ENCODE results near the gene AMBP. TPM values are rescaled to one million over a fixed set of nuclear protein-coding genes. Genes with fewer than 3 reads are reported as not detected.

The AMBP gene
- total RNA-seq, 1 donor from 2014 or later: not detected

DNA sequence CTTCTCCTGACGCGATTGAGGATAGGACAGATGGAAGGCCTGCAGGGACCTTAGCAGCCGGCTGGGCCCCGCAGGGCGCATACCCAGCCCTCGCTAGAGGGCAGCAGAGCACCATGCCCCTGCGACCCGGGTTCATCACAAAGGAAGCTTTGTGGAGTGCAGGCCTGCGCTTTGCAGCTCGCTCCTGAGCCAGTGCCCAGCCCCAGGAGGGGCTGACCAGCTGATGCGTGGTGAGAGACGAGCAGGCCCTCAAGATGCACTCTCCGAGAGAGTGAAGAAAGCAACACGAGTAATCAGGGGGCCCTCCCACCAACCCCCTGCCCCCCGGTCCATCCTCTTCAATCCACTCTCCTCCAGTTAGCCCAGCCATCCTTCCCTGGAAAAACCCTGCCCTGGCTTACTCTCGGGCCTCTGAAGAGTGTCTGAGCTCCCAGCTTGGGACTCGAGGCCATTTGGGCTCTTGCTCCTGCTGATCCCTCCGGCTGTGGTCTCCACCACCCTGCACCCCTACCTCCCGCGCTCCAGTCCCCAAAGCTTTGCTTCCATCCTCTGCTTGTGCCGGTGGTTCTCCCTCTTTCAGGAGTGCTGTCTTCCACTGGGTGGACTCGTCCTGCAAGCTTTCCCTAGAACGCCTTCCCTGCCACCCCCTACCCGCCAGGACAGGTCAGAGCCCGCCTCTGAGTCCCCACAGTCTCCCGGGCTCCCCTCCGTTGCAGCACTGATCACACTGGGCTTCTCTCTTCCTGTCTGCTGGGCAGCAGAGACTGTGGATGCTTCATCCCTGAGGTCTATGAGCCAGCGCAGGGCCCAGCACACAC lies 30.1 kb upstream of the AMBP start:
- no peak for DNase-seq (ENCODE audit: low read depth)
- no peaks in the 10 kb centered on the region for H3K27me3 ChIP-seq (ENCODE audit: control insufficient read depth, insufficient read depth, low read length)
- TF ChIP-seq, protein P1, sequence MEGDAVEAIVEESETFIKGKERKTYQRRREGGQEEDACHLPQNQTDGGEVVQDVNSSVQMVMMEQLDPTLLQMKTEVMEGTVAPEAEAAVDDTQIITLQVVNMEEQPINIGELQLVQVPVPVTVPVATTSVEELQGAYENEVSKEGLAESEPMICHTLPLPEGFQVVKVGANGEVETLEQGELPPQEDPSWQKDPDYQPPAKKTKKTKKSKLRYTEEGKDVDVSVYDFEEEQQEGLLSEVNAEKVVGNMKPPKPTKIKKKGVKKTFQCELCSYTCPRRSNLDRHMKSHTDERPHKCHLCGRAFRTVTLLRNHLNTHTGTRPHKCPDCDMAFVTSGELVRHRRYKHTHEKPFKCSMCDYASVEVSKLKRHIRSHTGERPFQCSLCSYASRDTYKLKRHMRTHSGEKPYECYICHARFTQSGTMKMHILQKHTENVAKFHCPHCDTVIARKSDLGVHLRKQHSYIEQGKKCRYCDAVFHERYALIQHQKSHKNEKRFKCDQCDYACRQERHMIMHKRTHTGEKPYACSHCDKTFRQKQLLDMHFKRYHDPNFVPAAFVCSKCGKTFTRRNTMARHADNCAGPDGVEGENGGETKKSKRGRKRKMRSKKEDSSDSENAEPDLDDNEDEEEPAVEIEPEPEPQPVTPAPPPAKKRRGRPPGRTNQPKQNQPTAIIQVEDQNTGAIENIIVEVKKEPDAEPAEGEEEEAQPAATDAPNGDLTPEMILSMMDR (IDR thresholded peaks at IDR 0.05; ENCODE audit: insufficient read depth, low read length, poor library complexity, severe bottlenecking): peak; percentile 99
- no peaks in the 10 kb centered on the region for H3K36me3 ChIP-seq (ENCODE audit: control insufficient read depth, insufficient read depth, low read length)
- H3K4me3 ChIP-seq (ENCODE audit: low read depth, low read length): no peak overlapping the region

DNA sequence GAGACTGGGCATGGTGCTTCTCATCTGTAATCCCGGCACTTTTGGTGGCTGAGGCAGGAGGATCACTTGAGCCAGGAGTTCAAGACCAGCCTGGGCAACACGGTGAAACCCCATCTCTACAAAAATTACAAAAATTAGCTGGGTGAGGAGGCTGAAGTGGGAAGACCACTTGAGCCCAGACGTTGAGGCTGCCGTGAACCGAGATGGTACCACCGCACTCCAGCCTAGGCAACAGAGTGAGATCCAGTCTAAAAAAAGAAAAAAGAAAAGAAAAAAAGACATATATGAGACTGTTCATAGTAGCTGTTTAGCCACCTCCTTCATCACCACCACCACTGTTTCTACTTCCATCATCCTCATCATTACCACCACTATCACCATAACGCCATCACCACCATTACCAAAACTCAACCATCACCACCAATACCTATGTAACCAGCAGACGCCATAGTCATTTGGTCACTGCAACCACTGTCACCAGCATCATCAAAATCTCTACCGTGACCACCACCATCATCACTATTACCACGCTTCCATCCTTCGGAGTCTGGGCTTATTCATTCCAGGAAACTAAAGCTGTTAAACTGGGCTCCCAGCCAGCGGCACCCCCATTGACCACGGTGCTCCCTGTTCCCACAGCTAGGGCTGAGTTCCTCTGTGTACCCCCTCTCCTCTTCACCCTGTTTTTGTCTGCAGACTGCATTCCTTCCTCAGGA lies 29.3 kb upstream of the AMBP start:
- no peaks in the 10 kb centered on the region for H3K36me3 ChIP-seq (ENCODE audit: control insufficient read depth, insufficient read depth, low read length)
- no peak for DNase-seq (ENCODE audit: low read depth)
- H3K4me3 ChIP-seq (ENCODE audit: low read depth, low read length): no peak overlapping the region
- H3K27me3 ChIP-seq (ENCODE audit: control insufficient read depth, insufficient read depth, low read length): no peaks in the 10 kb centered on the region
- TF ChIP-seq, protein P1 (IDR thresholded peaks at IDR 0.05; ENCODE audit: insufficient read depth, low read length, poor library complexity, severe bottlenecking): no peak

DNA sequence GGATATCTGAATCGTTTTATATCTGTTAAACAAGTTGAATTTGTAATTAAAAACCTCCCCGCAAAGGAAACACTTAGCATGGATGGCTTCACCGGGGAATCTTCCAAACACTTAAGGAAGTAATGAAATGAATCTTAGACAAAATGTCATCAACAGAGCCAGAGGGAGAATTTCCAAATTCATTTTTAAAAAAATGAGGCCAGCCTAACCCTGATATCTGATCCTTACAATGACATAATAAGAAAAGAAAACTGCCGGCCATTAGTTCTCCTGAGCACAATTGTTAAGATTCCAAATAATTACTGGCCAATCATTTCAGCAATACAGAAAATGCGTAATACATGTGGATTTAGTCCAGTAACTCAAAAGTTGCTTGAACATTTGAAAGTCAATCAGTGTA lies 27.1 kb upstream of the AMBP start:
- TF ChIP-seq, protein P1 (IDR thresholded peaks at IDR 0.05; ENCODE audit: insufficient read depth, low read length, poor library complexity, severe bottlenecking): no peak

DNA sequence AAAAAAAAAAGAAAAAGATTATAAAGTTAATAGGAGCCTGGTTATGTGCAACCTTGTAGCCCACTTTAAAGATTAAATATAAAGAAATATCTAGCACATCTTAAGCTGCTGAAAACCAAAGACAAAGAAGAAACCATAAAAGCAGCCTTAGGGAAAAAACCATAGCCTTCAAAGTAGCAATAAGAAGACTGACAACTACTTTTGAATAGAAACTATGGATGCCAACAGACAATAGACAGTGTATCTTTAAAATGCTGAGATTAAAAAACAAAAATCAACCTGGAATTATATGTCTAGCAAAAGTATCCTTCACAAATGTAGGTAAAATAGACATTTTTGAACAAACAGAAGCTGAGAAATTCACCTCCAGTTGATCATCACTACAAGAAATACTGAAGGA lies 24.4 kb upstream of the AMBP start:
- Histone ChIP-seq H3K27me3 (ENCODE audit: control insufficient read depth, insufficient read depth, low read length) (no peaks in the 10 kb centered on the region), H3K36me3 (ENCODE audit: control insufficient read depth, insufficient read depth, low read length) (no peaks in the 10 kb centered on the region), H3K4me3 (ENCODE audit: low read depth, low read length) (no peak overlapping the region)
- DNase-seq (ENCODE audit: low read depth): no peak
- TF ChIP-seq, protein P1 (IDR thresholded peaks at IDR 0.05; ENCODE audit: insufficient read depth, low read length, poor library complexity, severe bottlenecking): no peak

More for the DNA sequence above, 27.1 kb upstream of the AMBP start:
- Histone ChIP-seq H3K4me3 (ENCODE audit: low read depth, low read length) (no peak overlapping the region), H3K27me3 (ENCODE audit: control insufficient read depth, insufficient read depth, low read length) (no peaks in the 10 kb centered on the region), H3K36me3 (ENCODE audit: control insufficient read depth, insufficient read depth, low read length) (no peaks in the 10 kb centered on the region)
- no peak for DNase-seq (ENCODE audit: low read depth)

DNA sequence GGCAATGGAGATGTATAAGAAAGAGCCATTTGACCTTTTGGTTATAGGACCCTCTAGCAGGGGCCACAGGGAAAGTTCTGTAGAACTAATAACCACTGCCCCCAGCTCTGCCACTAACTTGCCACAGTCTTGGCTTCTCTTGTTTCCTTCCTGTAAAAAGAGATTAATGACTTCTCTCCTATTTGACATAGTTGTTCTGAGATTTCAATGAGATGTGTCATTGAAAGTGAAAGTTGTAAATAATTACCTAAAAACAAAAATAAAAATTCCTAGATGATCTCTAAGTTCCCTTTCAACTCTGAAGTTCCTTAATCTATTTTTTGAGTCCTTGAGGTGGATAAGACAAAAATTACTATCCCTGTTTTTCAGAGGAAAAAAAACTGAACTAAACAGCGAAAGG lies 22.4 kb upstream of the AMBP start:
- Histone ChIP-seq H3K36me3 (ENCODE audit: control insufficient read depth, insufficient read depth, low read length) (no peaks in the 10 kb centered on the region), H3K27me3 (ENCODE audit: control insufficient read depth, insufficient read depth, low read length) (no peaks in the 10 kb centered on the region), H3K4me3 (ENCODE audit: low read depth, low read length) (no peak overlapping the region)
- TF ChIP-seq, protein P1 (IDR thresholded peaks at IDR 0.05; ENCODE audit: insufficient read depth, low read length, poor library complexity, severe bottlenecking): no peak
- no peak for DNase-seq (ENCODE audit: low read depth)
